C4-2B (cell line): ENCODE measurements around the gene CDHR3.
A peak's percentile ranks its signal among the peaks of the same experiment; 100 is the strongest.

ENCODE experiments used
- H3K27ac ChIP-seq: fragments of 450-650 bp; 2 replicates; pipeline ENCODE4 v1.5.1; 2017
- CTCF ChIP-seq: fragments of 450-650 bp; conservative IDR thresholded peaks from 2 replicates; pipeline ENCODE4 v1.5.1; 2017; ENCODE audit warnings: mild to moderate bottlenecking
- ZFX ChIP-seq: fragments of 450-650 bp; IDR thresholded peaks from 2 replicates; pipeline ENCODE4 v1.6.1; 2017

The CDHR3 gene, protein sequence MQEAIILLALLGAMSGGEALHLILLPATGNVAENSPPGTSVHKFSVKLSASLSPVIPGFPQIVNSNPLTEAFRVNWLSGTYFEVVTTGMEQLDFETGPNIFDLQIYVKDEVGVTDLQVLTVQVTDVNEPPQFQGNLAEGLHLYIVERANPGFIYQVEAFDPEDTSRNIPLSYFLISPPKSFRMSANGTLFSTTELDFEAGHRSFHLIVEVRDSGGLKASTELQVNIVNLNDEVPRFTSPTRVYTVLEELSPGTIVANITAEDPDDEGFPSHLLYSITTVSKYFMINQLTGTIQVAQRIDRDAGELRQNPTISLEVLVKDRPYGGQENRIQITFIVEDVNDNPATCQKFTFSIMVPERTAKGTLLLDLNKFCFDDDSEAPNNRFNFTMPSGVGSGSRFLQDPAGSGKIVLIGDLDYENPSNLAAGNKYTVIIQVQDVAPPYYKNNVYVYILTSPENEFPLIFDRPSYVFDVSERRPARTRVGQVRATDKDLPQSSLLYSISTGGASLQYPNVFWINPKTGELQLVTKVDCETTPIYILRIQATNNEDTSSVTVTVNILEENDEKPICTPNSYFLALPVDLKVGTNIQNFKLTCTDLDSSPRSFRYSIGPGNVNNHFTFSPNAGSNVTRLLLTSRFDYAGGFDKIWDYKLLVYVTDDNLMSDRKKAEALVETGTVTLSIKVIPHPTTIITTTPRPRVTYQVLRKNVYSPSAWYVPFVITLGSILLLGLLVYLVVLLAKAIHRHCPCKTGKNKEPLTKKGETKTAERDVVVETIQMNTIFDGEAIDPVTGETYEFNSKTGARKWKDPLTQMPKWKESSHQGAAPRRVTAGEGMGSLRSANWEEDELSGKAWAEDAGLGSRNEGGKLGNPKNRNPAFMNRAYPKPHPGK

DNA sequence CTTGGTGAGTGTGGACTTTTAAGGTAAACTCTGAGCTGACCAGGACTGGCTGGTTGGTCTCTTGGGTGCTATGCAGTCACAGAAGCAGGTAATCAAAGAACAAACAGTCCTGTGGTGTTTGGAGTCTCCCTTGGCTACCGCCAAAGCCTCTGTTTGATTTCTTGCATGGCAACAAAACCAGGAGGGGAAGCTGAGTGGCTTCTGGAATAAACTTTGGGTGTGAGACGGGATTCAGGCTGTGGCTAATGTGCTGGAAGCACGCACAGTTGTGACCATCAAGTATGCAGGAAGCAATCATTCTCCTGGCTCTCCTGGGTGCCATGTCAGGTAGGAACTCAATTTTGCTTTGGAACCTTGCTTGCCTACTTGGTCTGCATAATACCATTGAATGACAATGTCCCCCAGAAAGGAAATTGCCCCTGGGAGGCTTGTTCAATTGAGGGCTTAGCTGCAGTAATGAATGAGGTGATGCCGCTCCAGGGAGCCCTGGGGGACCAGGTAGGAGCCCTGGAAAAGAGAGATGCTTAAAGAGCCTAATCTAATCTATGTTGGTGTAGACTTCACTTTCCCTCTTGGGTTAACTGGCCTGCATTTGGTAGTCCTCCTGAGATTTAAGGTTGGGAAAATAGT, at the start of gene CDHR3:
TSS of gene CDHR3 (plus strand) at position 227 of the 630 bp plus-strand sequence. CDS start at position 282, 55 bp downstream.
- H3K27ac ChIP-seq = peak within 1 kb of the TSS; percentile 40
- TF ChIP-seq ZFX (no peak), CTCF (no peak)

DNA sequence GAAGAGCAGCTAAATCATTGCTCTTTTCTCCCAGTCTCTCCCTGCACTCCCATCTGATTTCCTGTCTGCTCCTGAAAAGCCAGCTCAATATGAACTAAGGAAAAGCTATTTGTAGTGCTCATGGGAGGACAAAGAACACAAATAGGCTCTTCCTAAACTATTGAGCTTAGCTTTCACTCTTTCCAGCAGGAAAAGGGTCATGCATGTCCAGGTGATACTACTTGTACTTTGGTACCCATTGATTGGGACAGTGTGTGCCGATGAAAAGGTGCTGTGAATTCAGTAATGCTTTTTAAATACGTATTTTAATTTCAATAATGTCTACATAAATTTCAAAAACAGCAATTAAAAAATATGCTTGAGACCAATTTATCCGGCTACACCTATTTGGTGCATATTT, 49.1 kb upstream of the CDHR3 start:
- no peak overlapping the region for H3K27ac ChIP-seq
- TF ChIP-seq ZFX (no peak), CTCF (no peak)

DNA sequence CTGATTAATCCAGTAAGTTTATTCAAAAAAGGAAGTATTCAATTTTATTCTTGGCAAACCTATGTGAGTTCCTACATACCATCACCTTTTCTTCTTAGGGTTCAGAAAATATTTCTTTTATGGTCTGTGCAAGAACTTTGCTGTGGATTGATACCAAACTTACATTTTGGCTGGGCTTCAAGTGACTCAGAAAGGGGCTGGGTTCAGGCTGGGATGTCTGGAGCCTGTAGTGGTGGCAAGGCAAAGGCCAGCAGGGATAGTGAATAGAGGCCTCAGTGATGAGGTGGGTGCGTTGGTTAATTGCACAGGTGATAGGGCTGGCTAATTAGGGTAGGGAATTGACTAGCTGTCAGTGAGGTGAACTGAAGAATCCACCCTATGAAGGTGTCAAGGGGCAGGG, 46.5 kb upstream of the CDHR3 start:
- TF ChIP-seq ZFX (no peak), CTCF (no peak)
- no peak overlapping the region for H3K27ac ChIP-seq

DNA sequence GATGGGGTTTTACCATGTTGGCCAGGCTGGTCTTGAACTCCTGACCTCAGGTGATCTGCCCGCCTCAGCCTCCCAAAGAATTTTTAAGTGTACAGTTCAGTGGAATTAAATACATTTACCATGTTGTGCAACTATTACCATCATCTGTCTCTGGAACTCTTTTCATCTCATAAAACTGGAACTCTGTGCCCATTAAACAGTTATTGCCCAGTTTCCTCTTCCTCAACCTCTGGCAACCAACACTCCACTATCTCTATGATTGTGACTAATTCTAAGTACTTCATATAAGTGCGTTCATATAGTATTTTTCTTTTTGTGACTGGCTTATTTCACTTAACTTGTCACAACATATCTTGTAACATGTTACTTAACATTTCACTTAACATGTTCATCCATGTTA, 45.4 kb upstream of the CDHR3 start:
- TF ChIP-seq CTCF (no peak), ZFX (no peak)

DNA sequence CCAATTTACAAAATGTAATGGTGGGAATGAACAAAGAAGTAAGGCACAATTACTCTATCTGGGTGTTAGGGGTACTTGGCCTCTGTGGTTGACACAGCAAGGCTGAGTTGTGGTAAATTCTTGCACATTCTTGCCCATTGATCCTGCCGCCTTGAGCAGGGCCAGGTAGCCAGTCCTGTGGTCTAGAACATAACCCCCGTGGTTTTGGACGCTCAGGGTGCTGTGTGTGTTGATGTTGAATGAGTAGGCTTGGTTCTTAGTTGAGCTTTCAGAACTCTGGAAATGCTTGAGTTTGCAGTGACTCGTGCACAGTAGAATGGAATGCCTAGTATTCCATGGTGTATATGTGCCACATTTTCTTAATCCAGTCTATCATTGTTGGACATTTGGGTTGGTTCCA, 42.3 kb upstream of the CDHR3 start:
- no peak for TF ChIP-seq ZFX
- TF ChIP-seq CTCF = no peak
- no peak overlapping the region for H3K27ac ChIP-seq

More for the DNA sequence above, 45.4 kb upstream of the CDHR3 start:
- no peak overlapping the region for H3K27ac ChIP-seq

DNA sequence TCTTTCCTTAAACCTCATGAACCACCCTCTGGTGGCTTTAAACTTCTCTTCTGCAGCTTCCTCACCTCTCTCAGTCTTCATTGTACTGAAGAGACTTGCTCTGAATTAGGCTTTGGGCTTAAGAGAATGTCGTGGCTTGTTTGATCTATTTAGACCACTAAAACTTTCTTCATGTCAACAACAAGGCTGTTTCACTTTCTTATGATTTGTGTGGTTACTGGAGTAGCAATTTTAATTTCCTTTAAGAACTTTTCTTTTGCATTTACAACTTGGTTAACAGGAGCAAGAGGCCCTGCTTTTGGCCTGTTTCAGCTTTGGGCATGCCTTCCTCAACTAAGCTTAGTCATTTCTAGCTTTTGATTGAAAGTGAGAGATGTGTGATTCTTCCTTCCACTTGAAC, 38.1 kb upstream of the CDHR3 start:
- no peak overlapping the region for H3K27ac ChIP-seq
- TF ChIP-seq ZFX (no peak), CTCF (no peak)
